GM12878 (cell line): ENCODE data around the gene DNAH1. TPM values are rescaled to one million over a fixed set of nuclear protein-coding genes. Genes with fewer than 3 reads are reported as not detected.

Experiments
- ATAC-seq: fragments of 200-7000 bp; cut with Tn5 transposase; 3 replicates; pipeline ENCODE4 v1.9.1; 2020; ENCODE audit warnings: mild to moderate bottlenecking, moderate library complexity
- BruUV-seq: library from RNA; stranded (reverse); fragments of 400-500 nt; replicated peaks from 2 replicates; lab custom pipeline; 2021; lab: Mats Ljungman, UMichigan
- CTCF ChIA-PET: fragments of 300-600 bp; sonication (Branson Sonifier 250); formaldehyde crosslinking; extraction: SDS; loops from one replicate; lab custom pipeline; 2021; ENCODE audit warnings: inconsistent platforms; lab: Yijun Ruan, JAX
- POLR2A ChIA-PET: fragments of 350-600 bp; formaldehyde crosslinking; extraction: SDS; loops from one replicate; lab custom pipeline; 2021; ENCODE audit warnings: inconsistent platforms; lab: Charles Lee
- RAD21 ChIA-PET: fragments of 300-600 bp; sonication (Branson Sonifier 250); formaldehyde crosslinking; loops from one replicate; lab custom pipeline; 2023; ENCODE audit warnings: antibody characterized with exemption; ENCODE audit not compliant: unreplicated experiment; lab: Charles Lee
- SMC1A ChIA-PET: fragments of 300-600 bp; sonication (Branson Sonifier 250); formaldehyde crosslinking; loops from one replicate; lab custom pipeline; 2023; ENCODE audit not compliant: unreplicated experiment, uncharacterized antibody; lab: Charles Lee
- DNase-seq: peaks from one replicate; pipeline ENCODE4 v3.0.0-alpha.2; 2011; ENCODE audit warnings: low read depth, low spot score
- FAIRE-seq: peaks from 3 replicates; lab custom pipeline; 2011; peaks lifted over from hg19 to GRCh38; lab: Jason Lieb, UNC
- H2AFZ ChIP-seq: 2 replicates; pipeline ENCODE4 v1.6.0; 2011; ENCODE audit warnings: low read depth, low read length, control low read depth; ENCODE audit not compliant: control insufficient read depth
- H3K27ac ChIP-seq: 2 replicates; pipeline ENCODE4 v1.5.1; 2011; ENCODE audit warnings: control low read depth; ENCODE audit not compliant: control insufficient read depth, insufficient read depth
- H3K27me3 ChIP-seq, 2 experiments: replicated peaks in 1 of 2; 2 replicates each; pipeline versions ENCODE4 v1.6.0 to v1.6.1; 2011; ENCODE audit warnings: low read length in 1 of 2; ENCODE audit not compliant: control insufficient read depth in 2 of 2, insufficient read depth in 2 of 2
- H3K36me3 ChIP-seq, 2 experiments: 2 replicates each; pipeline ENCODE4 v1.5.1; 2011; ENCODE audit warnings: low read length in 1 of 2; ENCODE audit not compliant: control insufficient read depth in 2 of 2, insufficient read depth in 2 of 2
- H3K4me1 ChIP-seq: 2 replicates; pipeline ENCODE4 v1.6.1; 2011; ENCODE audit warnings: mild to moderate bottlenecking, low read length, moderate library complexity, mixed read lengths; ENCODE audit not compliant: control insufficient read depth, insufficient read depth
- H3K4me2 ChIP-seq: 2 replicates; pipeline ENCODE4 v1.6.0; 2011; ENCODE audit warnings: control low read depth; ENCODE audit not compliant: control insufficient read depth, insufficient read depth
- H3K4me3 ChIP-seq: fragments of 200-600 bp; sonication (generic); 2 replicates; pipeline ENCODE4 v1.5.1; 2016
- H3K79me2 ChIP-seq: 2 replicates; pipeline ENCODE4 v1.6.0; 2011; ENCODE audit warnings: low read length; ENCODE audit not compliant: control insufficient read depth, insufficient read depth
- H3K9ac ChIP-seq: 2 replicates; pipeline ENCODE4 v1.8.0; 2011; ENCODE audit warnings: low read length, control low read depth, mixed read lengths; ENCODE audit not compliant: control insufficient read depth, insufficient read depth
- H3K9me3 ChIP-seq: replicated peaks from 3 replicates; pipeline ENCODE4 v1.5.1; 2011; ENCODE audit warnings: mild to moderate bottlenecking, low read length; ENCODE audit not compliant: control insufficient read depth, insufficient read depth
- H4K20me1 ChIP-seq: 2 replicates; pipeline ENCODE4 v1.6.0; 2011; ENCODE audit not compliant: control insufficient read depth, insufficient read depth
- IKZF2 ChIP-seq, 2 experiments: fragments of 450-650 bp; IDR thresholded peaks; 2 replicates each; pipeline ENCODE4 v1.6.1; 2017; ENCODE audit warnings: mild to moderate bottlenecking in 2 of 2, moderate library complexity in 2 of 2
- JUNB ChIP-seq: IDR thresholded peaks from 2 replicates; pipeline ENCODE4 v1.6.1; 2016; ENCODE audit warnings: antibody characterized with exemption, mild to moderate bottlenecking
- MTA3 ChIP-seq: IDR thresholded peaks from 2 replicates; pipeline ENCODE4 v1.6.1; 2012; ENCODE audit warnings: low read length, inconsistent platforms, borderline replicate concordance
- NFIC ChIP-seq: IDR thresholded peaks from 2 replicates; pipeline ENCODE4 v1.6.1; 2012; ENCODE audit warnings: low read depth, mild to moderate bottlenecking, inconsistent platforms, low read length, moderate library complexity
- NFXL1 ChIP-seq: fragments of 450-650 bp; IDR thresholded peaks from 2 replicates; pipeline ENCODE4 v1.6.1; 2017; ENCODE audit warnings: antibody characterized with exemption, mild to moderate bottlenecking, borderline replicate concordance
- NFYB ChIP-seq: IDR thresholded peaks from 2 replicates; pipeline ENCODE4 v1.6.1; 2011; ENCODE audit warnings: low read depth, mild to moderate bottlenecking, low read length, improper control_type of control experiment, moderate library complexity; ENCODE audit not compliant: insufficient read depth
- NR2C2 ChIP-seq: IDR thresholded peaks from 2 replicates; pipeline ENCODE4 v1.6.1; 2011; ENCODE audit warnings: borderline replicate concordance, low read depth; ENCODE audit not compliant: control insufficient read depth, insufficient read length
- SIX5 ChIP-seq: IDR thresholded peaks from 2 replicates; pipeline ENCODE4 v1.6.1; 2011; ENCODE audit warnings: mild to moderate bottlenecking, low read depth, low read length, moderate library complexity; ENCODE audit not compliant: severe bottlenecking
- SREBF1 ChIP-seq: IDR thresholded peaks from 2 replicates; pipeline ENCODE4 v1.6.1; 2012; ENCODE audit warnings: mild to moderate bottlenecking, low read length
- TAF1 ChIP-seq: IDR thresholded peaks from 2 replicates; pipeline ENCODE4 v1.6.1; 2011; ENCODE audit warnings: mild to moderate bottlenecking, low read depth, low read length, borderline replicate concordance
- WGBS: methylation state at CpG from one replicate; pipeline ENCODE4 v1.1.6; 2016; ENCODE audit warnings: low lambda C conversion rate; ENCODE audit not compliant: insufficient replicate concordance, insufficient coverage; ENCODE audit errors: missing lambda C conversion rate; 5-methylcytosine and 5-hydroxymethylcytosine counted together
- in situ Hi-C: fragments of 300-500 bp; cut with MboI; formaldehyde crosslinking; loops from 9 replicates; pipeline ENCODE4 v1.14.3; 2018; ENCODE audit warnings: mixed read lengths
- intact Hi-C: fragments of 100-400 bp; cut with micrococcal nuclease; formaldehyde crosslinking; loops from one replicate; pipeline ENCODE4 v1.14.2; 2022; ENCODE audit not compliant: unreplicated experiment
- polyA plus RNA-seq, 11 experiments: library from polyadenylated mRNA; depleted of rRNA in 4 of 11; unstranded in 6 of 11; stranded (reverse) in 5 of 11; fragments of >200 nt; fragmentation: Nextera tagmentation in 4 of 11; fragmentation: Illumina TruSeq in 1 of 11; extraction: Ambion mirVana in 4 of 11; extraction: Trizol in 1 of 11; gene quantifications; 1 replicate in 1 of 11; 2 replicates in 10 of 11; pipeline versions ENCODE4 v1.2.1 to v1.2.3, GENCODE V29; 2011 to 2016; ENCODE audit warnings: inconsistent platforms in 2 of 11, missing spikeins in 2 of 11, low read depth in 1 of 11
- total RNA-seq, 4 experiments: library from RNA; depleted of rRNA in 3 of 4; stranded (reverse); fragments of >200 nt in 3 of 4; fragmentation: Illumina TruSeq in 1 of 4; extraction: Trizol in 1 of 4; gene quantifications; 2 replicates each; pipeline versions ENCODE4 v1.2.1 to v1.2.3, GENCODE V29; 2013 to 2021
- TF ChIP-seq, protein P1 (sequence below): IDR thresholded peaks from 2 replicates; pipeline ENCODE4 v1.6.1; 2011; ENCODE audit warnings: borderline replicate concordance, low read depth, mild to moderate bottlenecking, moderate library complexity, low read length; ENCODE audit not compliant: insufficient read depth, poor library complexity, severe bottlenecking
- TF ChIP-seq, protein P2 (sequence below): fragments of 450-650 bp; IDR thresholded peaks from 2 replicates; pipeline ENCODE4 v1.6.1; 2017; ENCODE audit warnings: mild to moderate bottlenecking, moderate library complexity

DNAH1 gene
- total and polyA plus RNA-seq, 10 of the 15 experiments (the other 5 are each of a cell fraction or from before 2014, with no cell fraction given): 0.31 to 5.8 (median 2.7) TPM

DNA sequence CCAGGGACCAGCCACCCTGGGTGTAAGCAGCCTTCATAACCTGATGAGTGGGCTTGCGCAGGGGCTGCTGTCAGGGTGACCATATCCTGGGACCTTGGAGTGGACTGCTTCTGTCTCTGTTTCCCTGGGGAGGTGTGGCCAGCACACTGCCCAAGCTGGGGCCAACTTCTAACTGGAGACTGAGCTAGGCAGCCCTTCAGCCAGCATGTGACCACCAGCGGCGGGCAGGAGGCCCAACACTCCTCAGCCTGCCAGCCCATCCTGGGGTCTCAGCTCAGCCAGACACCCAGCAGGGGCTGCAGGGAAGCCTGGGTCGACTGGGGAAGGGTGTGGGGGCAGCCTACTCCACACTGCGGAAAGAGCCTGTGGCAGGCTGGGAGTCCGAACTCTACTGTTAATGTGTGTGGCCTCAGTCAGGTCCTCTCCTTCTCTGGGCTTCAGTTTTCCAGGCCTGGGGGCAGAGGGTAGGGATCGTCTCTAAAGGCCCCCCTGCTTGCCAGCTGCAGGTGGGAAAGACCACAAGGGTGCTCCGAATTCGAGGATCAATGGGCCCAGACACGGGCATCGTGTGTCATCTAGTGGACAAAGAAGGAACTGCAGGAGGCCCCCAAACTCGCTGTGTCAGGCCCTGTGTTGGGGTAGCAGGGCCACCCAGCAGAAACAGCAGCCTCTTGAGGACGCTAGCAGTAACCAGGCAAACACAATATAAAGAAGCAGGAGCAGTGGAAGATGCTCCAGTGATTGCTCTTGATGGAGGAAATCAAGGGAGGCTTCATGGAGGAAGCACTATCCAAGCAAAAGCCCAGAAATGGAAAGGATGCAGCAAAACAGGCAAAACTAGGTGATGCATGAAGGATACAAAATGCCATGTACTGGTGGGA lies 130.8 kb downstream of the DNAH1 start (continued):
- TF ChIP-seq, protein P1, sequence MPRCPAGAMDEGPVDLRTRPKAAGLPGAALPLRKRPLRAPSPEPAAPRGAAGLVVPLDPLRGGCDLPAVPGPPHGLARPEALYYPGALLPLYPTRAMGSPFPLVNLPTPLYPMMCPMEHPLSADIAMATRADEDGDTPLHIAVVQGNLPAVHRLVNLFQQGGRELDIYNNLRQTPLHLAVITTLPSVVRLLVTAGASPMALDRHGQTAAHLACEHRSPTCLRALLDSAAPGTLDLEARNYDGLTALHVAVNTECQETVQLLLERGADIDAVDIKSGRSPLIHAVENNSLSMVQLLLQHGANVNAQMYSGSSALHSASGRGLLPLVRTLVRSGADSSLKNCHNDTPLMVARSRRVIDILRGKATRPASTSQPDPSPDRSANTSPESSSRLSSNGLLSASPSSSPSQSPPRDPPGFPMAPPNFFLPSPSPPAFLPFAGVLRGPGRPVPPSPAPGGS: no peak
- TF ChIP-seq NFXL1 (no peak), SREBF1 (no peak), IKZF2 (IDR thresholded peaks at IDR 0.05) (peak in 1 of 2 experiments; percentile 17; a peak in 1 of 4 replicates), NR2C2 (no peak)
- TF ChIP-seq, all 136 proteins: peak for 12

DNA sequence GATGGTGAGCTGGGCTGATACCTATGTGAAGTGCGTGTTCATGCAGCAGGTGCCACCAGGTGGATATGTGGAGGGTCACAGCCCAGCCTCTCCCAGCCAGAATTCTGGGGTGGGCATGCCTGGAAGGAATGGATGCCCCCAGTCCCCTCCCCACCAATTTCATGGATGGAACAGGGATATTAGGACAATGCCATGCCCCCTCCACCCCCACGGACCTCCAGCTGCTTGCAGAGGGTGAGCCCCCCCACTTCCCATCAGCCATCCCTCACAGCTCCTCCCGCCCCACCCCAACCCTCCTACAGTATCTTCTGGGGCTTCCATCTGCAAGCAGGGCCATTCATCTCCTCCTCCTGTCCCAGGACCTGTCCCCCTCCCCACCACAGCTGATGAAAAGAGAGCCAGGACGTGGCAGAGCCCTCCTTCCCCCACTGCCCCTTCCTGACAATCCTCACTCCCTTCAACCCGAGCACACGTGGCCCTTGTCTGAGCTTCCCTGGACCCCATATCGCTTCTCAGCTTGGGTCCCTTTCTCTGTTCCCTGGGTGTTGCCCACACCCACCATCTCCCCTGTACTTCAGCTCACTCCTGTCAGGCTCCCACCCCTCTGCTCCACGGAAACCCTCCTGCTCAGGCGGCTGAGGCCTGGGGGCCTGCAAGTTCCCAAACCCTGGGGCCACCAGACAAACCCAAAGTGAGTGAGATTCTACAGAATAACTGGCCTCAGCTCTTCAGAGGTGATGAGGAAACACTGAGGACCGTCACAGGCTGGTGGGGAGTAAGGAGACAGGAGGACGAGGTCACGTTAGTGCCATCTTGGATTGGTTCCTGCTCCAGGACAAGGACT lies 131.6 kb downstream of the DNAH1 start:
- H2AFZ ChIP-seq: no peak overlapping the region
- BruUV-seq: no TSS peak
- RAD21 ChIA-PET: interaction anchor here (0.6 to 5.8 kb wide), 7 partner anchors 9 to 446 kb away, joined by 4 to 63 read pairs (median 5); no protein-coding TSS in a partner anchor
- H3K79me2 ChIP-seq: no peaks in the 10 kb centered on the region
- no peaks in the 10 kb centered on the region for H3K4me1 ChIP-seq
- CTCF ChIA-PET: interaction anchor here (0.8 to 6.6 kb wide), 22 partner anchors 9 to 395 kb away, joined by 3 to 147 read pairs (median 6); no protein-coding TSS in a partner anchor
- no peaks in the 10 kb centered on the region for H4K20me1 ChIP-seq
- SMC1A ChIA-PET: interaction anchor here (0.5 to 2.6 kb wide), 12 partner anchors 11 to 227 kb away, joined by 3 to 11 read pairs (median 4); no protein-coding TSS in a partner anchor
- ATAC-seq (no peak), FAIRE-seq (no peak), DNase-seq (no peak)
- no peak overlapping the region for H3K4me3 ChIP-seq
- intact Hi-C loops (loop anchor here (1.0 to 5.0 kb wide), 4 partner anchors 19 to 225 kb away; no protein-coding TSS in a partner anchor), in situ Hi-C loops (no loop called here)
- no peak overlapping the region for H3K9ac ChIP-seq
- WGBS: 28% methylated on average over 12 of the region's 12 CpGs
- H3K9me3 ChIP-seq: no peaks in the 10 kb centered on the region
- TF ChIP-seq SIX5 (no peak), NFYB (no peak), JUNB (no peak), MTA3 (no peak), NFIC (no peak), TAF1 (no peak), SREBF1 (no peak)
- TF ChIP-seq, protein P2, sequence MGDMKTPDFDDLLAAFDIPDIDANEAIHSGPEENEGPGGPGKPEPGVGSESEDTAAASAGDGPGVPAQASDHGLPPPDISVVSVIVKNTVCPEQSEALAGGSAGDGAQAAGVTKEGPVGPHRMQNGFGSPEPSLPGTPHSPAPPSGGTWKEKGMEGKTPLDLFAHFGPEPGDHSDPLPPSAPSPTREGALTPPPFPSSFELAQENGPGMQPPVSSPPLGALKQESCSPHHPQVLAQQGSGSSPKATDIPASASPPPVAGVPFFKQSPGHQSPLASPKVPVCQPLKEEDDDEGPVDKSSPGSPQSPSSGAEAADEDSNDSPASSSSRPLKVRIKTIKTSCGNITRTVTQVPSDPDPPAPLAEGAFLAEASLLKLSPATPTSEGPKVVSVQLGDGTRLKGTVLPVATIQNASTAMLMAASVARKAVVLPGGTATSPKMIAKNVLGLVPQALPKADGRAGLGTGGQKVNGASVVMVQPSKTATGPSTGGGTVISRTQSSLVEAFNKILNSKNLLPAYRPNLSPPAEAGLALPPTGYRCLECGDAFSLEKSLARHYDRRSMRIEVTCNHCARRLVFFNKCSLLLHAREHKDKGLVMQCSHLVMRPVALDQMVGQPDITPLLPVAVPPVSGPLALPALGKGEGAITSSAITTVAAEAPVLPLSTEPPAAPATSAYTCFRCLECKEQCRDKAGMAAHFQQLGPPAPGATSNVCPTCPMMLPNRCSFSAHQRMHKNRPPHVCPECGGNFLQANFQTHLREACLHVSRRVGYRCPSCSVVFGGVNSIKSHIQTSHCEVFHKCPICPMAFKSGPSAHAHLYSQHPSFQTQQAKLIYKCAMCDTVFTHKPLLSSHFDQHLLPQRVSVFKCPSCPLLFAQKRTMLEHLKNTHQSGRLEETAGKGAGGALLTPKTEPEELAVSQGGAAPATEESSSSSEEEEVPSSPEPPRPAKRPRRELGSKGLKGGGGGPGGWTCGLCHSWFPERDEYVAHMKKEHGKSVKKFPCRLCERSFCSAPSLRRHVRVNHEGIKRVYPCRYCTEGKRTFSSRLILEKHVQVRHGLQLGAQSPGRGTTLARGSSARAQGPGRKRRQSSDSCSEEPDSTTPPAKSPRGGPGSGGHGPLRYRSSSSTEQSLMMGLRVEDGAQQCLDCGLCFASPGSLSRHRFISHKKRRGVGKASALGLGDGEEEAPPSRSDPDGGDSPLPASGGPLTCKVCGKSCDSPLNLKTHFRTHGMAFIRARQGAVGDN: no peak
- POLR2A ChIA-PET: interaction anchor here (0.8 to 1.6 kb wide), 3 partner anchors 9 to 35 kb away, joined by 3 to 4 read pairs (median 3); no protein-coding TSS in a partner anchor
- no peak overlapping the region for H3K4me2 ChIP-seq
- no peaks in the 10 kb centered on the region for H3K36me3 ChIP-seq
- no peak overlapping the region for H3K27ac ChIP-seq
- no peaks in the 10 kb centered on the region for H3K27me3 ChIP-seq
